ENCODE data around the gene SBF2.

GRCh38 chr11:9847636-9848035 lies 446.4 kb downstream of the SBF2 start:
- TF ChIP-seq CTCF (IDR thresholded peaks at IDR 0.05 in 8 of 11, conservative IDR thresholded peaks at IDR 0.05 in 3 of 11) (no peak), POLR2A (IDR thresholded peaks at IDR 0.05) (no peak), POLR2AphosphoS5 (IDR thresholded peaks at IDR 0.05) (no peak)

All from spleen (tissue), 7 donors.